ENCODE measurements around the gene FILIP1L. TPM values are rescaled to one million over a fixed set of nuclear protein-coding genes. Genes with fewer than 3 reads are reported as not detected.

FILIP1L gene
- polyA plus RNA-seq, 1 of the 3 experiments (the other 2 are of a cell fraction): 26.8 TPM

DNA sequence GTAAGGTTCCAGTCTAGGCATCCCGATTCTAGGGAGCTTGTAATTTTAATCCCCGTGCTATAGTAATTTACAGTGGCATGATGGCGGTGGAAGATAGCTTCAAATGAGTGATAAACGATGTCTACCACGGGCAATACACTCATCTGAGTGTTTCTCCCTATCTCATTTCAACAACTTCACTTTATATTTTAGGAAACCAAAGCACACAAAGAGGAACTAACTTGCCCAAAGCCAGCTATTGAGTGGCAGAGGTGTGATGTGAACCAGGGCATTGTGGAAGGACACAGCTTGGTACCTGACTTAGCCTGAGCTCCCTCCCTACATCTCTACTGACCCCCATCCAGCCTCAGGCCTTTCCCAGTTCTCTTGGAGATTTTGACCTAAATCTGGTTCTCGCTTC is 16.9 kb upstream of the FILIP1L start:
- CTCF ChIA-PET: interaction anchor here (0.6 to 0.7 kb wide), 2 partner anchors 12 to 167 kb away, joined by 3 read pairs; no protein-coding TSS in a partner anchor
- 94% methylated on average over 6 of the region's 6 CpGs for WGBS (ENCODE audit: low lambda C conversion rate)
- H3K9me3 ChIP-seq: no peaks in the 10 kb centered on the region

DNA sequence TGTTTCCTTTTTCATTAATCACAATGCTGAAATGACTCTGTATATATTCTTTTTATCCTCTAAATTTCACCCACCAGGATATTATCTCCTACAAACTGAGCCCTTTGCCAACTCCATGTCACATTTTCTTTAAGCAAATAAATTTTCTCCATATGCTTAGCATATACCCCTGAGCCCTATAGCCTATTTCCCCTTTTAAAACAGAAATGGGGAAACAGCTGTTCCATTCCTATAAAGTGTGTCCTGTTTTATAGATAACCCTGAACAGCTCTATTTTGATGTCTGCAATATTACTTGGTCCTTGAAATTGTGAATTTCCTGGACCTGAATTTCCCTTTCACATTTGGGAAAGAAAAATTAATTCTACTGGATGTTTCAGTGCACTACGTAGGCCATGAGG is 15.6 kb upstream of the FILIP1L start:
- Histone ChIP-seq H3K9me3 (no peaks in the 10 kb centered on the region), H3K79me2 (ENCODE audit: insufficient read depth) (no peaks in the 10 kb centered on the region), H3K27me3 (ENCODE audit: insufficient read depth) (no peaks in the 10 kb centered on the region), H3K9ac (no peak overlapping the region), H3K27ac (ENCODE audit: low read depth in 2 of 2, low read length in 1 of 2) (no peak overlapping the region), H3K4me2 (no peak overlapping the region), H3F3A (replicated peaks; ENCODE audit: insufficient read depth) (no peaks in the 10 kb centered on the region), H4K20me1 (ENCODE audit: insufficient read depth) (no peaks in the 10 kb centered on the region), H3K4me3 (ENCODE audit: low read depth in 2 of 2, low read length in 1 of 2) (no peak overlapping the region), H2AFZ (ENCODE audit: low read depth) (no peak overlapping the region), H3K36me3 (replicated peaks in 1 of 2; ENCODE audit: control insufficient read depth in 1 of 2, insufficient read depth in 2 of 2, low read length in 1 of 2) (no peaks in the 10 kb centered on the region), H3K4me1 (ENCODE audit: control insufficient read depth in 1 of 2, insufficient read depth in 2 of 2, low read depth in 1 of 2, low read length in 1 of 2) (peaks cover 0 to 18% of the 10 kb centered on the region in 2 experiments; a peak in 2 of 4 replicates), H3K9me2 (no peaks in the 10 kb centered on the region)
- WGBS (ENCODE audit: low lambda C conversion rate): 94% methylated on average over 1 of the region's 1 CpG
- ChIA-PET POLR2A (no interaction called here), CTCF (interaction anchor here (1.2 kb wide), 1 partner anchor 55 kb away, joined by 4 read pairs; no protein-coding TSS in a partner anchor)
- no peak for DNase-seq
- TF ChIP-seq, protein P1, sequence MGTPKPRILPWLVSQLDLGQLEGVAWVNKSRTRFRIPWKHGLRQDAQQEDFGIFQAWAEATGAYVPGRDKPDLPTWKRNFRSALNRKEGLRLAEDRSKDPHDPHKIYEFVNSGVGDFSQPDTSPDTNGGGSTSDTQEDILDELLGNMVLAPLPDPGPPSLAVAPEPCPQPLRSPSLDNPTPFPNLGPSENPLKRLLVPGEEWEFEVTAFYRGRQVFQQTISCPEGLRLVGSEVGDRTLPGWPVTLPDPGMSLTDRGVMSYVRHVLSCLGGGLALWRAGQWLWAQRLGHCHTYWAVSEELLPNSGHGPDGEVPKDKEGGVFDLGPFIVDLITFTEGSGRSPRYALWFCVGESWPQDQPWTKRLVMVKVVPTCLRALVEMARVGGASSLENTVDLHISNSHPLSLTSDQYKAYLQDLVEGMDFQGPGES (IDR thresholded peaks at IDR 0.05; ENCODE audit: low read depth, low read length): no peak
- TF ChIP-seq POLR2AphosphoS5 (IDR thresholded peaks at IDR 0.05; ENCODE audit: low read depth, low read length): no peak
- TF ChIP-seq, protein P2, sequence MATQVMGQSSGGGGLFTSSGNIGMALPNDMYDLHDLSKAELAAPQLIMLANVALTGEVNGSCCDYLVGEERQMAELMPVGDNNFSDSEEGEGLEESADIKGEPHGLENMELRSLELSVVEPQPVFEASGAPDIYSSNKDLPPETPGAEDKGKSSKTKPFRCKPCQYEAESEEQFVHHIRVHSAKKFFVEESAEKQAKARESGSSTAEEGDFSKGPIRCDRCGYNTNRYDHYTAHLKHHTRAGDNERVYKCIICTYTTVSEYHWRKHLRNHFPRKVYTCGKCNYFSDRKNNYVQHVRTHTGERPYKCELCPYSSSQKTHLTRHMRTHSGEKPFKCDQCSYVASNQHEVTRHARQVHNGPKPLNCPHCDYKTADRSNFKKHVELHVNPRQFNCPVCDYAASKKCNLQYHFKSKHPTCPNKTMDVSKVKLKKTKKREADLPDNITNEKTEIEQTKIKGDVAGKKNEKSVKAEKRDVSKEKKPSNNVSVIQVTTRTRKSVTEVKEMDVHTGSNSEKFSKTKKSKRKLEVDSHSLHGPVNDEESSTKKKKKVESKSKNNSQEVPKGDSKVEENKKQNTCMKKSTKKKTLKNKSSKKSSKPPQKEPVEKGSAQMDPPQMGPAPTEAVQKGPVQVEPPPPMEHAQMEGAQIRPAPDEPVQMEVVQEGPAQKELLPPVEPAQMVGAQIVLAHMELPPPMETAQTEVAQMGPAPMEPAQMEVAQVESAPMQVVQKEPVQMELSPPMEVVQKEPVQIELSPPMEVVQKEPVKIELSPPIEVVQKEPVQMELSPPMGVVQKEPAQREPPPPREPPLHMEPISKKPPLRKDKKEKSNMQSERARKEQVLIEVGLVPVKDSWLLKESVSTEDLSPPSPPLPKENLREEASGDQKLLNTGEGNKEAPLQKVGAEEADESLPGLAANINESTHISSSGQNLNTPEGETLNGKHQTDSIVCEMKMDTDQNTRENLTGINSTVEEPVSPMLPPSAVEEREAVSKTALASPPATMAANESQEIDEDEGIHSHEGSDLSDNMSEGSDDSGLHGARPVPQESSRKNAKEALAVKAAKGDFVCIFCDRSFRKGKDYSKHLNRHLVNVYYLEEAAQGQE (IDR thresholded peaks at IDR 0.05; ENCODE audit: low read depth, low read length): no peak
- no peak for TF ChIP-seq ELF1 (IDR thresholded peaks at IDR 0.05)
- no peak for TF ChIP-seq RFX5 (IDR thresholded peaks at IDR 0.05; ENCODE audit: low read length)
- TF ChIP-seq SIN3A (IDR thresholded peaks at IDR 0.05; ENCODE audit: borderline replicate concordance, low read depth, low read length): no peak
- TF ChIP-seq EP300 (IDR thresholded peaks at IDR 0.05; ENCODE audit: borderline replicate concordance in 1 of 2, low read depth in 1 of 2, low read length in 1 of 2): no peak
- TF ChIP-seq GABPA (IDR thresholded peaks at IDR 0.05; ENCODE audit: low read depth): no peak
- TF ChIP-seq NFIC (IDR thresholded peaks at IDR 0.05; ENCODE audit: borderline replicate concordance): no peak

More for the DNA sequence above, 16.9 kb upstream of the FILIP1L start:
- no peak overlapping the region for H3K4me2 ChIP-seq
- H3K4me1 ChIP-seq (ENCODE audit: control insufficient read depth in 1 of 2, insufficient read depth in 2 of 2, low read depth in 1 of 2, low read length in 1 of 2): peaks cover 0 to 11% of the 10 kb centered on the region in 2 experiments; a peak in 2 of 4 replicates
- POLR2A ChIA-PET: no interaction called here
- no peaks in the 10 kb centered on the region for H3K79me2 ChIP-seq (ENCODE audit: insufficient read depth)
- H3K4me3 ChIP-seq (ENCODE audit: low read depth in 2 of 2, low read length in 1 of 2): no peak overlapping the region
- H3F3A ChIP-seq (replicated peaks; ENCODE audit: insufficient read depth): no peaks in the 10 kb centered on the region
- no peak overlapping the region for H3K27ac ChIP-seq (ENCODE audit: low read depth in 2 of 2, low read length in 1 of 2)
- DNase-seq: no peak
- H3K36me3 ChIP-seq (replicated peaks in 1 of 2; ENCODE audit: control insufficient read depth in 1 of 2, insufficient read depth in 2 of 2, low read length in 1 of 2): no peaks in the 10 kb centered on the region
- no peak overlapping the region for H3K9ac ChIP-seq
- H2AFZ ChIP-seq (ENCODE audit: low read depth): no peak overlapping the region
- TF ChIP-seq RXRA (IDR thresholded peaks at IDR 0.05; ENCODE audit: borderline replicate concordance, low read depth): no peak
- no peak for TF ChIP-seq POLR2AphosphoS5 (IDR thresholded peaks at IDR 0.05; ENCODE audit: low read depth, low read length)
- TF ChIP-seq FOXM1 (IDR thresholded peaks at IDR 0.05; ENCODE audit: low read depth): no peak
- TF ChIP-seq, protein P3, sequence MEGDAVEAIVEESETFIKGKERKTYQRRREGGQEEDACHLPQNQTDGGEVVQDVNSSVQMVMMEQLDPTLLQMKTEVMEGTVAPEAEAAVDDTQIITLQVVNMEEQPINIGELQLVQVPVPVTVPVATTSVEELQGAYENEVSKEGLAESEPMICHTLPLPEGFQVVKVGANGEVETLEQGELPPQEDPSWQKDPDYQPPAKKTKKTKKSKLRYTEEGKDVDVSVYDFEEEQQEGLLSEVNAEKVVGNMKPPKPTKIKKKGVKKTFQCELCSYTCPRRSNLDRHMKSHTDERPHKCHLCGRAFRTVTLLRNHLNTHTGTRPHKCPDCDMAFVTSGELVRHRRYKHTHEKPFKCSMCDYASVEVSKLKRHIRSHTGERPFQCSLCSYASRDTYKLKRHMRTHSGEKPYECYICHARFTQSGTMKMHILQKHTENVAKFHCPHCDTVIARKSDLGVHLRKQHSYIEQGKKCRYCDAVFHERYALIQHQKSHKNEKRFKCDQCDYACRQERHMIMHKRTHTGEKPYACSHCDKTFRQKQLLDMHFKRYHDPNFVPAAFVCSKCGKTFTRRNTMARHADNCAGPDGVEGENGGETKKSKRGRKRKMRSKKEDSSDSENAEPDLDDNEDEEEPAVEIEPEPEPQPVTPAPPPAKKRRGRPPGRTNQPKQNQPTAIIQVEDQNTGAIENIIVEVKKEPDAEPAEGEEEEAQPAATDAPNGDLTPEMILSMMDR (IDR thresholded peaks at IDR 0.05): no peak
- TF ChIP-seq, protein P4, sequence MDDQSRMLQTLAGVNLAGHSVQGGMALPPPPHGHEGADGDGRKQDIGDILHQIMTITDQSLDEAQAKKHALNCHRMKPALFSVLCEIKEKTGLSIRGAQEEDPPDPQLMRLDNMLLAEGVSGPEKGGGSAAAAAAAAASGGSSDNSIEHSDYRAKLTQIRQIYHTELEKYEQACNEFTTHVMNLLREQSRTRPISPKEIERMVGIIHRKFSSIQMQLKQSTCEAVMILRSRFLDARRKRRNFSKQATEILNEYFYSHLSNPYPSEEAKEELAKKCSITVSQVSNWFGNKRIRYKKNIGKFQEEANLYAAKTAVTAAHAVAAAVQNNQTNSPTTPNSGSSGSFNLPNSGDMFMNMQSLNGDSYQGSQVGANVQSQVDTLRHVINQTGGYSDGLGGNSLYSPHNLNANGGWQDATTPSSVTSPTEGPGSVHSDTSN (IDR thresholded peaks at IDR 0.05): no peak
- no peak for TF ChIP-seq SMC3 (IDR thresholded peaks at IDR 0.05; ENCODE audit: low read depth, low read length)
- no peak for TF ChIP-seq FOSL2 (IDR thresholded peaks at IDR 0.05; ENCODE audit: borderline replicate concordance, low read depth)
- no peak for TF ChIP-seq EP300 (IDR thresholded peaks at IDR 0.05; ENCODE audit: borderline replicate concordance in 1 of 2, low read depth in 1 of 2, low read length in 1 of 2)
- TF ChIP-seq, protein P1 (IDR thresholded peaks at IDR 0.05; ENCODE audit: low read depth, low read length): no peak
- TF ChIP-seq, protein P5, sequence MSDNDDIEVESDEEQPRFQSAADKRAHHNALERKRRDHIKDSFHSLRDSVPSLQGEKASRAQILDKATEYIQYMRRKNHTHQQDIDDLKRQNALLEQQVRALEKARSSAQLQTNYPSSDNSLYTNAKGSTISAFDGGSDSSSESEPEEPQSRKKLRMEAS (IDR thresholded peaks at IDR 0.05; ENCODE audit: low read depth): no peak
- TF ChIP-seq TCF12 (IDR thresholded peaks at IDR 0.05): no peak
- TF ChIP-seq RFX5 (IDR thresholded peaks at IDR 0.05; ENCODE audit: low read length): no peak
- H3K27me3 ChIP-seq (ENCODE audit: insufficient read depth): no peaks in the 10 kb centered on the region
- H4K20me1 ChIP-seq (ENCODE audit: insufficient read depth): no peaks in the 10 kb centered on the region
- no peaks in the 10 kb centered on the region for H3K9me2 ChIP-seq

All from SK-N-SH (cell line).